K562 (cell line): Measurements from ENCODE around the gene COQ7. TPM values are rescaled to one million over a fixed set of nuclear protein-coding genes. Genes with fewer than 3 reads are reported as not detected.

ENCODE experiments used
- ATAC-seq: fragments of 200-7000 bp; cut with Tn5 transposase; 3 replicates; pipeline ENCODE4 v1.9.1; 2020; ENCODE audit warnings: moderate library complexity
- BruUV-seq: library from RNA; stranded (reverse); fragments of 400-500 nt; replicated peaks from 2 replicates; lab custom pipeline; 2021; lab: Mats Ljungman, UMichigan
- CTCF ChIA-PET: fragments of 300-600 bp; formaldehyde crosslinking; extraction: SDS; loops from one replicate; lab custom pipeline; 2021; ENCODE audit warnings: low intra/inter-chr PET ratio; lab: Yijun Ruan, JAX
- POLR2A ChIA-PET: fragments of 300-600, 350-650 bp; sonication (Branson Sonifier 250); formaldehyde crosslinking; extraction: SDS; loops from one replicate; lab custom pipeline; 2021; ENCODE audit warnings: antibody characterized with exemption, inconsistent platforms; lab: Yijun Ruan, JAX
- DNase-seq, 4 experiments: peaks; one replicate each; pipeline versions ENCODE4 v3.0.0 to v3.0.0-alpha.2; 2011 to 2018; ENCODE audit warnings: low spot score in 3 of 4, mixed read lengths in 3 of 4; ENCODE audit errors: extremely low read depth in 1 of 4
- FAIRE-seq: peaks from 2 replicates; lab custom pipeline; 2011; peaks lifted over from hg19 to GRCh38; lab: Jason Lieb, UNC
- H2AFZ ChIP-seq: 2 replicates; pipeline ENCODE4 v1.6.0; 2011; ENCODE audit warnings: low read depth, low read length, control low read depth, inconsistent platforms
- H3K27ac ChIP-seq: fragments of 200-600 bp; 3 replicates; pipeline ENCODE4 v1.8.0; 2011; ENCODE audit warnings: low read depth, mild to moderate bottlenecking, control low read depth, inconsistent platforms, low read length, moderate library complexity, mixed read lengths; ENCODE audit errors: extremely low read depth
- H3K27me3 ChIP-seq, 2 experiments: fragments of 300-600 bp in 1 of 2; 2 replicates in 1 of 2; 3 replicates in 1 of 2; pipeline versions ENCODE4 v1.6.0 to v1.8.0; 2011; ENCODE audit warnings: inconsistent platforms in 2 of 2, low read length in 2 of 2, mild to moderate bottlenecking in 1 of 2, mixed read lengths in 1 of 2, moderate library complexity in 1 of 2; ENCODE audit not compliant: control insufficient read depth in 2 of 2, insufficient read depth in 2 of 2
- H3K36me3 ChIP-seq: fragments of 300-600 bp; 3 replicates; pipeline ENCODE4 v1.8.0; 2011; ENCODE audit warnings: mild to moderate bottlenecking, low read length, inconsistent platforms; ENCODE audit not compliant: control insufficient read depth, insufficient read depth
- H3K4me1 ChIP-seq, 2 experiments: fragments of 200-600 bp in 1 of 2; replicated peaks in 1 of 2; 2 replicates in 1 of 2; 3 replicates in 1 of 2; pipeline versions ENCODE4 v1.5.1 to v1.8.0; 2011; ENCODE audit warnings: inconsistent platforms in 2 of 2, low read length in 2 of 2, mild to moderate bottlenecking in 1 of 2, mixed read lengths in 1 of 2, moderate library complexity in 1 of 2; ENCODE audit not compliant: control insufficient read depth in 2 of 2, insufficient read depth in 2 of 2
- H3K4me2 ChIP-seq: 2 replicates; pipeline ENCODE4 v1.6.1; 2011; ENCODE audit warnings: low read length, control low read depth, inconsistent platforms, mixed read lengths; ENCODE audit not compliant: insufficient read depth
- H3K4me3 ChIP-seq: fragments of 200-600 bp; sonication (generic), shearing (Covaris generic); 2 replicates; pipeline ENCODE4 v1.5.1; 2016; ENCODE audit warnings: control low read depth, inconsistent platforms
- H3K79me2 ChIP-seq: fragments of 200-600 bp; 3 replicates; pipeline ENCODE4 v1.8.0; 2011; ENCODE audit warnings: low read length, inconsistent platforms; ENCODE audit not compliant: control insufficient read depth, insufficient read depth
- H3K9ac ChIP-seq, 2 experiments: 2 replicates each; pipeline versions ENCODE4 v1.6.0 to v1.6.1; 2011; ENCODE audit warnings: low read depth in 2 of 2, low read length in 2 of 2, control low read depth in 1 of 2, inconsistent platforms in 1 of 2, mild to moderate bottlenecking in 1 of 2, mixed read lengths in 1 of 2; ENCODE audit not compliant: insufficient read depth in 1 of 2
- H3K9me1 ChIP-seq: one replicate; pipeline ENCODE4 v1.6.0; 2011; ENCODE audit warnings: inconsistent platforms, mild to moderate bottlenecking, low read length, moderate library complexity; ENCODE audit not compliant: control insufficient read depth, insufficient read depth
- H3K9me3 ChIP-seq: replicated peaks from 2 replicates; pipeline ENCODE4 v1.5.1; 2011; ENCODE audit warnings: low read depth, low read length, inconsistent platforms; ENCODE audit not compliant: control insufficient read depth, insufficient read depth
- H4K20me1 ChIP-seq: replicated peaks from 2 replicates; pipeline ENCODE4 v1.6.1; 2011; ENCODE audit warnings: low read length, inconsistent platforms, mixed read lengths; ENCODE audit not compliant: control insufficient read depth, insufficient read depth
- CHD1 ChIP-seq: fragments of 200-600 bp; sonication (generic); IDR thresholded peaks from one replicate; pipeline ENCODE4 v1.6.1; 2012; ENCODE audit warnings: mild to moderate bottlenecking, moderate library complexity, low read length, inconsistent platforms
- CTBP1 ChIP-seq: fragments of 450-650 bp; IDR thresholded peaks from 2 replicates; pipeline ENCODE4 v1.6.1; 2016; ENCODE audit warnings: borderline replicate concordance
- DDX20 ChIP-seq: fragments of 450-650 bp; IDR thresholded peaks from 2 replicates; pipeline ENCODE4 v1.6.1; 2016; ENCODE audit warnings: missing genetic modification characterization, low read depth, mild to moderate bottlenecking, missing compliant biosample characterization, moderate library complexity
- DNMT1 ChIP-seq: fragments of 450-650 bp; IDR thresholded peaks from 2 replicates; pipeline ENCODE4 v1.6.1; 2016; ENCODE audit warnings: antibody characterized with exemption, mild to moderate bottlenecking
- FOXJ3 ChIP-seq: sonication (generic); formaldehyde crosslinking; IDR thresholded peaks from 2 replicates; pipeline ENCODE4 v1.4.0; 2020; ENCODE audit warnings: mild to moderate bottlenecking, missing genetic modification reagents
- IFI16 ChIP-seq: fragments of 250-450 bp; sonication (Bioruptor Pico); IDR thresholded peaks from 2 replicates; pipeline ENCODE4 v2.1.2; 2022; ENCODE audit warnings: mild to moderate bottlenecking, inconsistent platforms
- MTA2 ChIP-seq: fragments of 450-650 bp; IDR thresholded peaks from 2 replicates; pipeline ENCODE4 v1.6.1; 2016; ENCODE audit warnings: low read depth
- PHB2 ChIP-seq: fragments of 450-650 bp; IDR thresholded peaks from 2 replicates; pipeline ENCODE4 v1.6.1; 2017; ENCODE audit warnings: low read depth
- PYGO2 ChIP-seq: fragments of 450-650 bp; IDR thresholded peaks from 2 replicates; pipeline ENCODE4 v1.6.1; 2016; ENCODE audit warnings: mild to moderate bottlenecking, missing genetic modification characterization, moderate library complexity, missing compliant biosample characterization
- RBM39 ChIP-seq: fragments of 200-400 bp; formaldehyde crosslinking; optimal IDR thresholded peaks from 2 replicates; pipeline ENCODE3; 2018; ENCODE audit warnings: low read depth, low read length
- SPI1 ChIP-seq: IDR thresholded peaks from 2 replicates; pipeline ENCODE4 v1.6.1; 2011; ENCODE audit warnings: low read depth, low read length, control low read depth, borderline replicate concordance
- ZNF124 ChIP-seq: sonication (generic); formaldehyde crosslinking; IDR thresholded peaks from 2 replicates; pipeline ENCODE4 v1.8.1; 2022; ENCODE audit warnings: missing genetic modification reagents
- ZNF512 ChIP-seq: IDR thresholded peaks from 2 replicates; pipeline ENCODE4 v1.6.1; 2016; ENCODE audit warnings: missing genetic modification characterization, missing compliant biosample characterization
- WGBS: fragments of 100-300 bp; shearing (Covaris generic); methylation state at CpG from one replicate; pipeline ENCODE4 v1.1.6; 2016; ENCODE audit warnings: low coverage, mixed read lengths; ENCODE audit not compliant: insufficient coverage; ENCODE audit errors: missing lambda C conversion rate; 5-methylcytosine and 5-hydroxymethylcytosine counted together
- in situ Hi-C: fragments of 300-500 bp; cut with MboI; formaldehyde crosslinking; loops from 4 replicates; pipeline ENCODE4 v1.15.0; 2018; ENCODE audit warnings: inconsistent platforms, mixed read lengths
- intact Hi-C: fragments of 100-400 bp; cut with micrococcal nuclease; formaldehyde crosslinking; loops from 2 replicates; pipeline ENCODE4 v1.14.2; 2022
- polyA plus RNA-seq, 8 experiments: library from polyadenylated mRNA; depleted of rRNA in 4 of 8; stranded (reverse) in 5 of 8; unstranded in 3 of 8; fragments of >200 nt; fragmentation: Nextera tagmentation in 2 of 8; fragmentation: Illumina TruSeq in 1 of 8; extraction: Ambion mirVana in 2 of 8; extraction: Trizol in 1 of 8; gene quantifications; 2 replicates each; pipeline versions ENCODE4 v1.2.1 to v1.2.3, GENCODE V29; 2011 to 2014; ENCODE audit warnings: inconsistent platforms in 1 of 8, missing spikeins in 1 of 8
- total RNA-seq, 7 experiments: library from RNA; depleted of rRNA in 6 of 7; stranded (reverse); fragments of >200 nt in 6 of 7; fragmentation: Illumina TruSeq in 2 of 7; extraction: Trizol in 2 of 7; gene quantifications; 2 replicates each; pipeline versions ENCODE4 v1.2.1 to v1.2.3, GENCODE V29; 2011 to 2021; ENCODE audit warnings: low replicate concordance in 1 of 7

The COQ7 gene
- total and polyA plus RNA-seq, 9 of the 15 experiments (the other 6 are each of a cell fraction or from before 2014, with no cell fraction given), result 2.3 to 26.1 (median 15.2) TPM

- Histone ChIP-seq H3K9me3 (0 out of 2 replicates have a peak, but pooled peaks cover 3% of the 10 kb centered on the region), H3K9me1 (no peaks in the 10 kb centered on the region), H3K27me3 (no peaks in the 10 kb centered on the region), H4K20me1 (no peaks in the 10 kb centered on the region), H2AFZ (no peak overlapping the region), H3K36me3 (no peaks in the 10 kb centered on the region), H3K4me3 (no peak overlapping the region), H3K4me2 (no peak overlapping the region), H3K4me1 (peaks cover 7 to 18% of the 10 kb centered on the region in 2 experiments; a peak in 4 of 5 replicates), H3K27ac (no peak overlapping the region), H3K79me2 (no peaks in the 10 kb centered on the region), H3K9ac (no peak overlapping the region)
- ATAC-seq (no peak), DNase-seq (no peak), FAIRE-seq (no peak)
- ChIA-PET POLR2A (interaction anchor here (0.7 to 1.0 kb wide), 2 partner anchors 11 to 15 kb away, joined by 3 read pairs; no protein-coding TSS in a partner anchor), CTCF (no interaction called here)
- in situ Hi-C loops (no loop called here), intact Hi-C loops (no loop called here)
- 0% methylated on average over 3 of the region's 3 CpGs for WGBS
- BruUV-seq, result no TSS peak
- TF ChIP-seq FOXJ3 (no peak), CTBP1 (no peak), SPI1 (peak; percentile 69; the same call in 1 of the 2 replicates)
Measured at GRCh38 chr16:19127674-19128131, 60.3 kb downstream of the COQ7 start.

GRCh38 chr16:19128454-19129200 is 61.2 kb downstream of the COQ7 start:
- H3K4me2 ChIP-seq, result no peak overlapping the region
- TF ChIP-seq PYGO2 (tag) (no peak), IFI16 (CRISPR knock-in tag) (no peak), DDX20 (no peak), RBM39 (no peak), ZNF124 (CRISPR knock-in tag) (no peak), MTA2 (no peak), ZNF512 (tag) (no peak), CHD1 (no peak), DNMT1 (no peak), PHB2 (no peak)

More at GRCh38 chr16:19128454-19129200, 61.2 kb downstream of the COQ7 start:
- H3K27me3 ChIP-seq, result no peaks in the 10 kb centered on the region
- no peaks in the 10 kb centered on the region for H3K9me1 ChIP-seq
- H3K9me3 ChIP-seq, result 0 out of 2 replicates have a peak, but pooled peaks cover 3% of the 10 kb centered on the region
- no peak overlapping the region for H2AFZ ChIP-seq
- CTCF ChIA-PET, result no interaction called here
- FAIRE-seq, result no peak
- POLR2A ChIA-PET, result interaction anchor here (1.2 to 2.6 kb wide), 2 partner anchors 10 kb away, joined by 3 to 18 read pairs; no protein-coding TSS in a partner anchor
- no peaks in the 10 kb centered on the region for H4K20me1 ChIP-seq
- no peaks in the 10 kb centered on the region for H3K36me3 ChIP-seq
- H3K4me1 ChIP-seq, result peaks cover 7 to 18% of the 10 kb centered on the region in 2 experiments; a peak in 4 of 5 replicates
- no peak overlapping the region for H3K27ac ChIP-seq
- H3K79me2 ChIP-seq, result no peaks in the 10 kb centered on the region
- in situ Hi-C loops (no loop called here), intact Hi-C loops (no loop called here)
- WGBS, result 26% methylated on average over 7 of the region's 7 CpGs
- no peak for DNase-seq
- no peak overlapping the region for H3K4me3 ChIP-seq
- BruUV-seq, result no TSS peak
- no peak overlapping the region for H3K9ac ChIP-seq
- ATAC-seq, result no peak
